ENCODE data around the gene ZNF683.

GRCh38 chr1:26363549-26364448, 8.8 kb downstream of the ZNF683 start:
- TF ChIP-seq CTCF (conservative IDR thresholded peaks at IDR 0.05; ENCODE audit: low read length) (peak; percentile 96), EZH2phosphoT487 (IDR thresholded peaks at IDR 0.05; ENCODE audit: borderline replicate concordance) (no peak)
